Mesothelial cell of epicardium (in vitro differentiated cells): ENCODE data around the gene ZNRF3. TPM values are rescaled to one million over a fixed set of nuclear protein-coding genes. Genes with fewer than 3 reads are reported as not detected.

Experiments used
- DNase-seq, 2 experiments: peaks; one replicate each; pipeline ENCODE4 v3.0.0; 2021; ENCODE audit warnings: low spot score in 2 of 2; ENCODE audit not compliant: unreplicated experiment in 2 of 2
- H3K27ac Mint-ChIP-seq: 2 replicates; pipeline ENCODE4 v1.8.0; 2021; ENCODE audit warnings: mixed read lengths
- H3K27me3 Mint-ChIP-seq: 2 replicates; pipeline ENCODE4 v1.8.0; 2021; ENCODE audit warnings: low read depth, mixed read lengths
- H3K36me3 Mint-ChIP-seq: 2 replicates; pipeline ENCODE4 v1.8.0; 2021; ENCODE audit warnings: mixed read lengths
- H3K4me1 Mint-ChIP-seq: 2 replicates; pipeline ENCODE4 v1.8.0; 2021; ENCODE audit warnings: mixed read lengths
- H3K4me3 Mint-ChIP-seq: 2 replicates; pipeline ENCODE4 v1.8.0; 2021; ENCODE audit warnings: mild to moderate bottlenecking, moderate library complexity, mixed read lengths
- H3K9me3 Mint-ChIP-seq: 2 replicates; pipeline ENCODE4 v1.8.0; 2021; ENCODE audit warnings: mixed read lengths
- total RNA-seq: library from RNA; stranded (reverse); gene quantifications from 3 replicates; pipeline ENCODE4 v1.2.1, GENCODE V29; 2021
- TF ChIP-seq, protein P1 (sequence below): fragments of 200-600 bp; sonication (generic); IDR thresholded peaks from one replicate; pipeline ENCODE4 v1.5.0; 2021; ENCODE audit warnings: antibody characterized with exemption; ENCODE audit not compliant: unreplicated experiment

The ZNRF3 gene
- total RNA-seq, 1 donor from 2014 or later, result 37.3 TPM

DNA sequence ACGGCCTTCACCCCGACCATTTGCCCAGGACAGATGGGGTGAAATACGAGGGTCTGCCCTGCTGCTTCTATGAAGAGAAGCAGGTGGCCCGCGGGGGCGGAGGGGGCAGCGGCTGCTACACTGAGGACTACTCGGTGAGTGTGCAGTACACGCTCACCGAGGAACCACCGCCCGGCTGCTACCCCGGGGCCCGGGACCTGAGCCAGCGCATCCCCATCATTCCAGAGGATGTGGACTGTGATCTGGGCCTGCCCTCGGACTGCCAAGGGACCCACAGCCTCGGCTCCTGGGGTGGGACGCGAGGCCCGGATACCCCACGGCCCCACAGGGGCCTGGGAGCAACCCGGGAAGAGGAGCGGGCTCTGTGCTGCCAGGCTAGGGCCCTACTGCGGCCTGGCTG is 167.1 kb downstream of the ZNRF3 start:
- Mint-ChIP-seq H3K4me1 (peaks cover 4% of the 10 kb centered on the region), H3K9me3 (no peaks in the 10 kb centered on the region), H3K27me3 (no peaks in the 10 kb centered on the region), H3K27ac (no peak overlapping the region), H3K4me3 (no peak overlapping the region), H3K36me3 (peaks cover 33% of the 10 kb centered on the region)
- TF ChIP-seq, protein P1, sequence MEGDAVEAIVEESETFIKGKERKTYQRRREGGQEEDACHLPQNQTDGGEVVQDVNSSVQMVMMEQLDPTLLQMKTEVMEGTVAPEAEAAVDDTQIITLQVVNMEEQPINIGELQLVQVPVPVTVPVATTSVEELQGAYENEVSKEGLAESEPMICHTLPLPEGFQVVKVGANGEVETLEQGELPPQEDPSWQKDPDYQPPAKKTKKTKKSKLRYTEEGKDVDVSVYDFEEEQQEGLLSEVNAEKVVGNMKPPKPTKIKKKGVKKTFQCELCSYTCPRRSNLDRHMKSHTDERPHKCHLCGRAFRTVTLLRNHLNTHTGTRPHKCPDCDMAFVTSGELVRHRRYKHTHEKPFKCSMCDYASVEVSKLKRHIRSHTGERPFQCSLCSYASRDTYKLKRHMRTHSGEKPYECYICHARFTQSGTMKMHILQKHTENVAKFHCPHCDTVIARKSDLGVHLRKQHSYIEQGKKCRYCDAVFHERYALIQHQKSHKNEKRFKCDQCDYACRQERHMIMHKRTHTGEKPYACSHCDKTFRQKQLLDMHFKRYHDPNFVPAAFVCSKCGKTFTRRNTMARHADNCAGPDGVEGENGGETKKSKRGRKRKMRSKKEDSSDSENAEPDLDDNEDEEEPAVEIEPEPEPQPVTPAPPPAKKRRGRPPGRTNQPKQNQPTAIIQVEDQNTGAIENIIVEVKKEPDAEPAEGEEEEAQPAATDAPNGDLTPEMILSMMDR, result no peak
- DNase-seq, result no peak

DNA sequence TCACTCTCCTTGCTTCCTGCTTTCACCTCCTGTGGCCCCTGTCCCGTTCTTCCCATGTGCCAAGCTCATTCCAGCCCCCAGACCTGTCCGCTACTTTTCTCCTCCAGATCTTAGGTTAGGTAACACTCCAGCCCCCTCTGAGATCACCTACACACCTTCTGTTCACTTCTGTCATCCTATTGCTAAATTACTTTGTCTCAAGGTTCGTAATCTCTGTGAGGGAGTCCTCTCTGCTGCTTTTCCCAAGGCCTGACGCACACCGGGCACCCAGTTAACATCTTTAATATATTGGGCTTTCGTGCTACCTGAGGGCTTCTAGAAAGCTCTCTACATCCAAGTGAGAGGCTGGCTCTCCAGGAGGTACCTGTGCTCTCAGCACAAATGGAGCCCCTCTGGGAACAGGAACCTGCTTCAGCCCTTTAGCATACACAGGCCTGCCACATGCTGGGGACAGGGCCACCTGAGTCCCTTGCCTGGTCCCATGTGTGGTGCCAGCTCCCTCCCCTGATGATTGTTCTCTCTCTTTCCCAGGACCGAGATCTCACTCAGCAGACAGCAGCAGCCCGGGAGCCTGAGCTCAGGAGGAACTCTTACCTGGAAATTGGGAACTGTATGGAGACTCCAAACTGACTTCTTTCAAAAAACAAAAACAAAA is 169.8 kb downstream of the ZNRF3 start:
- Mint-ChIP-seq H3K4me1 (peaks cover 8% of the 10 kb centered on the region), H3K27ac (no peak overlapping the region), H3K9me3 (no peaks in the 10 kb centered on the region), H3K27me3 (no peaks in the 10 kb centered on the region), H3K4me3 (no peak overlapping the region), H3K36me3 (peaks cover 19% of the 10 kb centered on the region)
- TF ChIP-seq, protein P1, result no peak
- no peak for DNase-seq

- no peaks in the 10 kb centered on the region for H3K9me3 Mint-ChIP-seq
- TF ChIP-seq, protein P1, result no peak
- no peaks in the 10 kb centered on the region for H3K27me3 Mint-ChIP-seq
- no peak overlapping the region for H3K4me3 Mint-ChIP-seq
- H3K4me1 Mint-ChIP-seq, result peaks cover 12% of the 10 kb centered on the region
- DNase-seq, result no peak
- no peak overlapping the region for H3K27ac Mint-ChIP-seq
- H3K36me3 Mint-ChIP-seq, result peaks cover 18% of the 10 kb centered on the region
Observed at GRCh38 chr22:29054251-29054767, 170.9 kb downstream of the ZNRF3 start.

DNA sequence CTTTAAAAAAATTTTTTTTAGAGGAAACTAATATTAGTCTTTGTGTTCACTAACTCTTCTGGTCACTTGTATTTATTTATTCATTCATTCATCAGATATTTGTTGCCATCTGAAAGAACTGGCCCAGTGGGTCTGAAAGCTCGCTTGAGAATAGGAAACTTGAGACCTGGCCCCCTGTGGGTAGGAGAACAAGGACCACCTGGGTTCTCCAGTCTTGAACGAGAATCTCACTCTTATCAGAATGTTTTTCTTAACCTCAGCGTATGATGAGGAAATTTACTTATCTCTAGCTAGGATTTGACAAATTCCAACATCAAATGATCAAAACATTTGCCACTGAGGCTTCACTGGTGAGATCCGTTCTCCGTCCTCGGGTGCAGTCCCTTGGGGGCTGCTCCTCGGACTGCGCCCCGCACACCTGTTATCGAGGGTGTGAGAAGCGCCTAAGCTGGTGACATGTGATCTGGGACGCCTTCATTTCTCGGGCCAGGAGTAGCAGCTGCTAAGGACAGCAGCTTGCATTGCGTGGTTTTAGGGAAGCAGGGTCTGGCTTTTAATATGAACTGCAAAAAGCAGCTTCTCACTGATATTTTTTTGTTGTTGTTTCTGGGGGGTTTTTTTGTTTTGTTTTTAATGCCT is 171.9 kb downstream of the ZNRF3 start:
- no peaks in the 10 kb centered on the region for H3K27me3 Mint-ChIP-seq
- no peaks in the 10 kb centered on the region for H3K9me3 Mint-ChIP-seq
- peaks cover 12% of the 10 kb centered on the region for H3K4me1 Mint-ChIP-seq
- peak overlapping the region; percentile 23 for H3K27ac Mint-ChIP-seq
- H3K36me3 Mint-ChIP-seq, result peaks cover 15% of the 10 kb centered on the region
- TF ChIP-seq, protein P1, result no peak
- DNase-seq, result no peak
- no peak overlapping the region for H3K4me3 Mint-ChIP-seq

- no peak overlapping the region for H3K4me3 Mint-ChIP-seq
- H3K4me1 Mint-ChIP-seq, result peaks cover 12% of the 10 kb centered on the region
Observed at GRCh38 chr22:29056472-29056871, 173.1 kb downstream of the ZNRF3 start.

More at GRCh38 chr22:29056472-29056871, 173.1 kb downstream of the ZNRF3 start:
- TF ChIP-seq, protein P1, result no peak
- Mint-ChIP-seq H3K36me3 (peaks cover 12% of the 10 kb centered on the region), H3K9me3 (no peaks in the 10 kb centered on the region), H3K27ac (no peak overlapping the region), H3K27me3 (no peaks in the 10 kb centered on the region)
- DNase-seq, result no peak
